G401 (cell line): ENCODE data around the gene CFAP53. TPM values are rescaled to one million over a fixed set of nuclear protein-coding genes. Genes with fewer than 3 reads are reported as not detected.
A peak's percentile ranks its signal among the peaks of the same experiment; 100 is the strongest.
"Not testable (repeated sequence)": the region's sequence is repeated elsewhere in the genome, so short reads cannot be mapped to it uniquely, and the experiment has no call there.

Experiments used
- DNase-seq: peaks from one replicate; pipeline ENCODE4 v3.0.0-alpha.2; 2015; ENCODE audit warnings: low spot score
- in situ Hi-C: cut with HindIII; loops from 2 replicates; pipeline ENCODE4 v1.10.0; 2016; ENCODE audit warnings: low sequenced_read_pairs, mixed read lengths
- total RNA-seq: library from RNA; depleted of rRNA; stranded (reverse); fragments of >200 nt; shearing (Covaris generic); gene quantifications from 2 replicates; pipeline ENCODE4 v1.2.3, GENCODE V29; 2014; rRNA removed

CFAP53 gene
- total RNA-seq, result not detected in 2 replicates

DNA sequence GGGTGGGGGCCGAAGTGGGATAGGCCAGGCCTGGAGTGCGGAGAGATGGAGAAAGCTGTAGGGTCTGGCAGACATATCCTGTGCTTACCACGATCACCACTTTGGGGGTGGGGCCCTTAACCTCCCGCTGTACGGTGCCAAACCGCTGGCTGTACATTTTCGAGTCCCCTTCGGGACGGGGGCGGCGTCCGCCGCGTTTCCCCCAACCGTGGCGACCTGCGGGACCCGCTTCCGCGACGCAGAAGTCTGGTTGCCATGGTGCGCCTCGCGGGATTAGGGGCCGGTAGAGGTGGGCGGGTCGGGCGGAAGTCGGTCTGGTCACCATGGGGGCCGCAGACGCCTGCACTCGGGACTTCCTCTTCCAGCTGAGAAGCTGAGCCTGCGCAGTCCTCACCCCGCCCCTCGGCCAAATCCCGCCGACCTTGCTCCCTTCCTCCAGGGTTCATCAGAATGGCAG is at the start of gene CFAP53:
Gene CFAP53 (minus strand): TSS at position 248 of the 457 bp plus-strand sequence. CDS start 91 bp downstream, at position 157.
- in situ Hi-C loops, result no loop called here
- peak; percentile 72 for DNase-seq

DNA sequence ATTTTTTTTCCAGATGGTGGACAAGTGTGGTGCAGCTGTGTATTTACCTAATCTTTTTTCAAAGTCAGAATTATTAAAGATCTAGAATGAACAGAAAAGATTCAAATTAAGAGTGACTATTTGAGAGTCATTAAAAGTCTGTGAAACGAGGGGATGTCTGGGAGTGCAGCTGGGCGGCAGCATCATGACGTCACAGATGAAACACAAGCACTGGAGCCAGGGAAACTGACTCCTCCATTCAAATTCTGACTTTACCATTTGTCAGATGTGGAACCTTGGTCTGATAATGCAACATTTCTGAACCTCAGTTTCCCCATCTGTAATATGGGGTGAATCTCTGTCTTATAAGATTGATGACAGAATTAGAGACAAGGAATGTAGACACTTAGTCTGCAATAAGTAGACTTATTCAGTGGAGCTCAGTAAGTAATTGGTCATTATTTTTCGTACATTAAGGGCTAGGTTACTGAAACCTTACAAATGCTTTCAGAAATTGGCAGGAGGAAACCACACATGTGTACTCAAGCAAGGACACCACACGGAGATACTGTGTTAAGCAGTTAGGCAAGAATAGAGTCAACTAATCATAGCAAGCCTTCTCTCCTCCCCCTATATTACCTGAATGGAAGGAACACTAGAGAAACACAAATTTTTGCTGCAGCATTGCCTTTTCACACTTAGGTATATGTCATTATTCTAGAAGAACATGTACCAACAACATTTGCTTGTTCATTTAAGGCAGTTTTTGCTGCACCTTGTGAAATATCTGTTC is 49.0 kb upstream of the CFAP53 start:
- no peak for DNase-seq
- in situ Hi-C loops, result no loop called here

GRCh38 chr18:50313873-50314460 is 47.7 kb upstream of the CFAP53 start:
- no peak for DNase-seq
- in situ Hi-C loops, result no loop called here

GRCh38 chr18:50313031-50313607 is 46.8 kb upstream of the CFAP53 start:
- in situ Hi-C loops, result no loop called here
- DNase-seq, result no peak

DNA sequence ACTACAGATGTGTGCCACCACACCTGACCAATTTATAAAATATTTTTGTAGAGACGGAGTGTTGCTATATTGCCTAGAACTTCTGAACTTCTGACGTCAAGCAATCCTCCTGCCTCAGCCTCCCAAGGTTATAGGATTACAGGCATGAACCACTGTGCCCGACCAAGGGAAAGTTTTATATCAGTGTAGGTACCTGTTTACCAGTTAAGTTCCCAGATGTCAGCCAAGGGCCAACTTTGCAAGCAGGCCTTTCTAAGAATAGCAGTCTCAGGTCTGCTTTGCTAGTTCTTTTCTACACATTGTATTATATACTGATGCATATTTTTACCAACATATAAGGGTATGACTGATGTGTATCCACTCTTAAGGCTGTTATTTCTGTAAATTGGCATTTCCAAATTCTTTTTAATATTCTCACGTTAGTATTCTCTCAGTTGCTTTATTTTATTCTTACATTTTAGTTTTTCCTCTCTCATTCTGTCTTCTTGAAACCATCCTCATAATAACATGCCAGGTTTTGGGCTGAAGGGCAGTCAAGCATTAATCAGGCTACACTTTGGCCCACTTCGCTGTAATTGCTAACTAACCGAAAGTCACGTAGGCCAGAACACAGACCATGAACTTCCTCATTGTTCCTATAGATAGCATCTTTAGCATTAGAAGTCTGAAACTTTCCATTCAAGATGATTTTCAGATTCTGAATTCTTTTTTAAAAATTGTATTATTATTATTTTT is 46.2 kb upstream of the CFAP53 start:
- DNase-seq, result no peak
- in situ Hi-C loops, result no loop called here

GRCh38 chr18:50311650-50312049 is 45.4 kb upstream of the CFAP53 start:
- in situ Hi-C loops, result no loop called here
- no peak for DNase-seq

GRCh38 chr18:50310080-50310479 is 43.8 kb upstream of the CFAP53 start:
- in situ Hi-C loops, result no loop called here
- no peak for DNase-seq

GRCh38 chr18:50308851-50309250 is 42.6 kb upstream of the CFAP53 start:
- in situ Hi-C loops, result not testable (repeated sequence)

GRCh38 chr18:50307738-50308470 is 41.6 kb upstream of the CFAP53 start:
- DNase-seq, result peak; percentile 70
- in situ Hi-C loops, result no loop called here

More at GRCh38 chr18:50308851-50309250, 42.6 kb upstream of the CFAP53 start:
- not testable (repeated sequence) for DNase-seq

DNA sequence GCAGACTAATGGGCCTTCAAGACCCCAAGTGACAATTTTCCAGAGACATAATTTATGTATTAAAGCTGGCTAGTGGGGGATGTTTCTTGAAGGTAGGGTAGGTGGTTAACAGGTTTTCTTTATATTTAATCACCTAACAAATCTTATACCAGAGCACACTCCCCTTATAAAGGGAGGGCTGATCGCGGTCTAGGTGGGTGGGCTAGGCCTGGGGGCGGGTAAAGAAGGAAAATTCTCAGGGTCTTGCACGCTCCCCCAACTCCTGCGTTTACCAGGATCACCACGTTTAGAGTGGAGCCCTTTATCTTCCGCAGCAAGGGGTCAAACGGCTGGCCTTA is 41.1 kb upstream of the CFAP53 start:
- no peak for DNase-seq

GRCh38 chr18:50306944-50307343 is 40.6 kb upstream of the CFAP53 start:
- in situ Hi-C loops, result no loop called here

More for the DNA sequence above, 41.1 kb upstream of the CFAP53 start:
- in situ Hi-C loops, result no loop called here

DNA sequence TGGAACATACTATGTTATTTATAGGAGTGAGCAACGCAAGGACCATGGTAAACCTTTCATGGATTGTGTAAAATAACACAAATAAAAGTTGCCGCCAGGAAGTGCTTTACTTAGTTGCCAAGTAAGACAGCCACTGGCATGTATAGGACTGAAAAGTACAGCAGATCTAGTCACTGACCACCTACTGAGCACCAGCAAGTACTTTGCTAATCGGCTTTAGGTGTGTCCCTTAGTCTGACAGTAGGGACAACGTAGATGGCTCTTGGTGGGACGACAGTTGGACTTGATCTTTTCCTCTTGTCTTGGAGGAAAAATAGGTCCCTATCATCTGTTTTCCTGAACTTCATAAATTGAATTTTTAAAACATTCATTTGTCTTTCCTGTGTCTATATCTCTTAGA is 34.8 kb upstream of the CFAP53 start:
- in situ Hi-C loops, result no loop called here
- no peak for DNase-seq

More at GRCh38 chr18:50306944-50307343, 40.6 kb upstream of the CFAP53 start:
- DNase-seq, result no peak

- no peak for DNase-seq
- in situ Hi-C loops, result no loop called here
These were observed 33.5 kb upstream of the CFAP53 start for GRCh38 chr18:50299626-50300388.

GRCh38 chr18:50298443-50299284 is 32.4 kb upstream of the CFAP53 start:
- DNase-seq, result no peak
- in situ Hi-C loops, result no loop called here

- in situ Hi-C loops, result no loop called here
- peak; percentile 67 for DNase-seq
These were observed 31.5 kb upstream of the CFAP53 start for GRCh38 chr18:50297621-50298442.

- in situ Hi-C loops, result no loop called here
These were observed 26.7 kb upstream of the CFAP53 start for GRCh38 chr18:50293039-50293438.

GRCh38 chr18:50289108-50289443 is 22.8 kb upstream of the CFAP53 start:
- DNase-seq, result no peak
- in situ Hi-C loops, result no loop called here

More at GRCh38 chr18:50293039-50293438, 26.7 kb upstream of the CFAP53 start:
- no peak for DNase-seq
